GM21381 (cell line): ENCODE data around the gene RNF213.
"Not testable (repeated sequence)": the region's sequence is repeated elsewhere in the genome, so short reads cannot be mapped to it uniquely, and the experiment has no call there.

Experiments
- ATAC-seq: cut with Tn5 transposase; IDR thresholded peaks from one replicate; pipeline ENCODE4 v1.9.1; 2021; ENCODE audit warnings: mild to moderate bottlenecking, moderate library complexity; ENCODE audit not compliant: unreplicated experiment

The RNF213 gene

GRCh38 chr17:80267391-80267790 is 6.7 kb downstream of the RNF213 start:
- no peak for ATAC-seq

- no peak for ATAC-seq
Measured at GRCh38 chr17:80268427-80268826, 7.8 kb downstream of the RNF213 start.

GRCh38 chr17:80269405-80269807 is 8.8 kb downstream of the RNF213 start:
- no peak for ATAC-seq

GRCh38 chr17:80270104-80270503 is 9.5 kb downstream of the RNF213 start:
- no peak for ATAC-seq

- ATAC-seq: no peak
Measured at GRCh38 chr17:80270836-80271235, 10.2 kb downstream of the RNF213 start.

- ATAC-seq: no peak
Measured at GRCh38 chr17:80272366-80272765, 11.7 kb downstream of the RNF213 start.

GRCh38 chr17:80274331-80274730 is 13.7 kb downstream of the RNF213 start:
- ATAC-seq: no peak

GRCh38 chr17:80274871-80275449 is 14.3 kb downstream of the RNF213 start:
- no peak for ATAC-seq

- not testable (repeated sequence) for ATAC-seq
Measured at GRCh38 chr17:80275857-80276256, 15.2 kb downstream of the RNF213 start.

- no peak for ATAC-seq
Measured at GRCh38 chr17:80277751-80278671, 17.4 kb downstream of the RNF213 start.

GRCh38 chr17:80279895-80280294 is 19.2 kb downstream of the RNF213 start:
- ATAC-seq: no peak

GRCh38 chr17:80281516-80281915 is 20.9 kb downstream of the RNF213 start:
- no peak for ATAC-seq

GRCh38 chr17:80283116-80283852 is 22.6 kb downstream of the RNF213 start:
- ATAC-seq: no peak

- ATAC-seq: no peak
Measured at GRCh38 chr17:80284631-80285030, 24.0 kb downstream of the RNF213 start.

GRCh38 chr17:80285237-80285920 is 24.7 kb downstream of the RNF213 start:
- no peak for ATAC-seq

GRCh38 chr17:80286638-80286960 is 25.9 kb downstream of the RNF213 start:
- no peak for ATAC-seq

- ATAC-seq: no peak
Measured at GRCh38 chr17:80287038-80287437, 26.4 kb downstream of the RNF213 start.

GRCh38 chr17:80287806-80288567 is 27.3 kb downstream of the RNF213 start:
- ATAC-seq: no peak

GRCh38 chr17:80289616-80290015 is 29.0 kb downstream of the RNF213 start:
- no peak for ATAC-seq

- no peak for ATAC-seq
Measured at GRCh38 chr17:80290156-80290555, 29.5 kb downstream of the RNF213 start.
